ENCODE results near the gene GTPBP10.

GRCh38 chr7:90334193-90334843, 12.2 kb upstream of the GTPBP10 start:
- TF ChIP-seq CTCF (conservative IDR thresholded peaks at IDR 0.05 in 1 of 2, IDR thresholded peaks at IDR 0.05 in 1 of 2; ENCODE audit: low read depth in 1 of 2, low read length in 2 of 2) = no peak
- TF ChIP-seq EZH2 (IDR thresholded peaks at IDR 0.05; ENCODE audit: low read length, missing control alignments) = no peak

All from fibroblast of lung (primary cell).